ENCODE data around the gene CCDC8. TPM values are rescaled to one million over a fixed set of nuclear protein-coding genes. Genes with fewer than 3 reads are reported as not detected.

The CCDC8 gene
- total and polyA plus RNA-seq, 9 donors, result 20.1 to 82.6 (median 59.5) TPM

DNA sequence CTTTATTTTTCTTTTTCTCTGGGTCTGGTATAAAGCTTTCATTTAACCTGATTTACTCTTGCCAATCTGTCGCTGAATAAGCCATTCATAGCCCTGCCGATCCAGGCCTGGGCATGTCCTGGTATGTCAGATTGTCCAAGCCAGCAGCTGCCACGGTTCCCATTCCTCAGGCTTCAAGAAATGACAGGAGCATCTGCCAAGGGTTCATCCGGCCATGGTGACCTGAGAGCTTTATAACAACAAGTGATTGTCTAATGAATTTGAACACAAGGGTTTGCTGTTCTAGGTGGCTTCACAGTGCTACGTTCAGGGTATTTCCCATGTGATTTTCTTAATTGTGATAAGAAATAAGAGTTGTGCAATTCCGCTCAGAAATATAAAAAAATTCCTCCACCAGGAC is 38.0 kb upstream of the CCDC8 start:
- Histone ChIP-seq H3K27me3 (no peaks in the 10 kb centered on the region), H3K9me3 (no peaks in the 10 kb centered on the region), H3K4me1 (ENCODE audit: insufficient read depth) (no peaks in the 10 kb centered on the region), H3K36me3 (no peaks in the 10 kb centered on the region), H3K4me3 (no peak overlapping the region), H3K27ac (no peak overlapping the region)
- TF ChIP-seq EP300 (IDR thresholded peaks at IDR 0.05) (no peak), POLR2A (IDR thresholded peaks at IDR 0.05) (no peak)
- TF ChIP-seq, protein P1, sequence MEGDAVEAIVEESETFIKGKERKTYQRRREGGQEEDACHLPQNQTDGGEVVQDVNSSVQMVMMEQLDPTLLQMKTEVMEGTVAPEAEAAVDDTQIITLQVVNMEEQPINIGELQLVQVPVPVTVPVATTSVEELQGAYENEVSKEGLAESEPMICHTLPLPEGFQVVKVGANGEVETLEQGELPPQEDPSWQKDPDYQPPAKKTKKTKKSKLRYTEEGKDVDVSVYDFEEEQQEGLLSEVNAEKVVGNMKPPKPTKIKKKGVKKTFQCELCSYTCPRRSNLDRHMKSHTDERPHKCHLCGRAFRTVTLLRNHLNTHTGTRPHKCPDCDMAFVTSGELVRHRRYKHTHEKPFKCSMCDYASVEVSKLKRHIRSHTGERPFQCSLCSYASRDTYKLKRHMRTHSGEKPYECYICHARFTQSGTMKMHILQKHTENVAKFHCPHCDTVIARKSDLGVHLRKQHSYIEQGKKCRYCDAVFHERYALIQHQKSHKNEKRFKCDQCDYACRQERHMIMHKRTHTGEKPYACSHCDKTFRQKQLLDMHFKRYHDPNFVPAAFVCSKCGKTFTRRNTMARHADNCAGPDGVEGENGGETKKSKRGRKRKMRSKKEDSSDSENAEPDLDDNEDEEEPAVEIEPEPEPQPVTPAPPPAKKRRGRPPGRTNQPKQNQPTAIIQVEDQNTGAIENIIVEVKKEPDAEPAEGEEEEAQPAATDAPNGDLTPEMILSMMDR (IDR thresholded peaks at IDR 0.05), result no peak
- WGBS, 3 donors, result 49 to 56% (median 51%) methylated on average over 6 of the region's 6 CpGs
- no peak for DNase-seq
- intact Hi-C loops (cut with DNase I), result no loop called here

DNA sequence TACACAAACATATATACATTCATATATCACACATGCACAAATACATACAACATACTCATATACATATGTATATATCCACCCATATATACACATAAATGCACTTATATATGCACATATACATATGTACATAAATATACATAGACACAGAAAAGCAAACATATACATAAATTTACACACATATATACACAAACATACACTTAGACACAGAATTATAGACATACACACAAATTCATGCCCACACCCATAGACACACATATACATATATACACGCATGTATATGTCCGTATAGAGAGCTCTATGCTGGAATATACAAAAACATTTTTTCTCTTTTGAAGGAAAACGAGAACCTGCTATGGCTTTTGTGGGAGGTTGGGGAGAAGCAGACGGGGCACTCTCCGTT is 37.4 kb upstream of the CCDC8 start:
- intact Hi-C loops (cut with DNase I), result no loop called here
- no peaks in the 10 kb centered on the region for H3K9me3 ChIP-seq
- H3K36me3 ChIP-seq, result no peaks in the 10 kb centered on the region
- TF ChIP-seq EP300 (IDR thresholded peaks at IDR 0.05) (no peak), POLR2A (IDR thresholded peaks at IDR 0.05) (no peak)
- TF ChIP-seq, protein P1 (IDR thresholded peaks at IDR 0.05), result no peak
- 26 to 35% (median 32%) methylated on average over 5 of the region's 5 CpGs for WGBS, 3 donors
- H3K4me3 ChIP-seq, result no peak overlapping the region
- H3K4me1 ChIP-seq (ENCODE audit: insufficient read depth), result no peaks in the 10 kb centered on the region
- no peak overlapping the region for H3K27ac ChIP-seq
- no peak for DNase-seq
- H3K27me3 ChIP-seq, result no peaks in the 10 kb centered on the region

DNA sequence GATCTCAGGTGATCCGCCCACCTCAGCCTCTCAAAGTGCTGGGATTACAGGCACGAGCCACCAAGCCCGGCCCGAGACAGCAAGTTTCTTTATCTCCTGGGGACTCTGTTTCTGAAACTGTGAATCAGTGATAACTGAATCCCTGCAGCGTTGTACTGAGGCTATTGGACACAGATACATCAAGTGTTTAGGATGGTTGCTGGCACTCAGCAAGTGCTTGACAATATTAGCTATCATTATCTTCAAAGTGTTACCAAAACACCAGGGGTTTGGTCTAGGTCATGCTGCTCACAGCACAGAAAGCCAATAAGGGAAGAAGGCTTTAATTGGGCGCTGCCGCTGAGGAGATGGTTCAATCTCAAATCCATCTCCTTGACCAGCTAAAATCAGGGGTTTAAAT is 35.9 kb upstream of the CCDC8 start:
- no peak overlapping the region for H3K27ac ChIP-seq

DNA sequence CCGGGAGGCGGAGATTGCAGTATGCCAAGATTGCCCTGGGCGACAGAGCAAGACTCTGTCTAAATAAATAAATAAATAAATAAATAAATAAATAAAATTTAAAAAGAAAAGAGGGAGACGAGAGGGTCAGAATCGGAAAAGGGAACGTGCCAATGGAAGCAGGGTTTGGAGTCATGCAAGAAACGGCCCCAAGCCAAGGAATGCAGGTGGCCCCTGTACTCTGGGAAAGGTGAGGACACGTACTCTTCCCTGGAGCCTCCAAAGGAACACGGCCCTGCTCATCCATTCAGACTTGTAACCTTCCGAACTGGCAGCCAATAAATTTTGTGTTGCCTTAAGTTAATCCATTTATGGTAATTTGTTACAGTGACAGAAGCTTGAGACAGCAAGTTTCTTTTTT is 35.2 kb upstream of the CCDC8 start:
- intact Hi-C loops (cut with DNase I), result no loop called here
- no peaks in the 10 kb centered on the region for H3K36me3 ChIP-seq
- DNase-seq, result no peak
- no peaks in the 10 kb centered on the region for H3K27me3 ChIP-seq
- H3K4me1 ChIP-seq (ENCODE audit: insufficient read depth), result no peaks in the 10 kb centered on the region
- H3K27ac ChIP-seq, result no peak overlapping the region
- no peaks in the 10 kb centered on the region for H3K9me3 ChIP-seq
- TF ChIP-seq POLR2A (IDR thresholded peaks at IDR 0.05) (no peak), EP300 (IDR thresholded peaks at IDR 0.05) (no peak)
- TF ChIP-seq, protein P1 (IDR thresholded peaks at IDR 0.05), result no peak
- no peak overlapping the region for H3K4me3 ChIP-seq
- 92 to 96% (median 94%) methylated on average over 10 of the region's 10 CpGs for WGBS, 3 donors

More for the DNA sequence above, 35.9 kb upstream of the CCDC8 start:
- DNase-seq, result no peak
- intact Hi-C loops (cut with DNase I), result no loop called here
- H3K4me1 ChIP-seq (ENCODE audit: insufficient read depth), result no peaks in the 10 kb centered on the region
- TF ChIP-seq POLR2A (IDR thresholded peaks at IDR 0.05) (no peak), EP300 (IDR thresholded peaks at IDR 0.05) (no peak)
- TF ChIP-seq, protein P1 (IDR thresholded peaks at IDR 0.05), result no peak
- H3K27me3 ChIP-seq, result no peaks in the 10 kb centered on the region
- no peaks in the 10 kb centered on the region for H3K9me3 ChIP-seq
- 60 to 62% (median 61%) methylated on average over 7 of the region's 7 CpGs for WGBS, 3 donors
- H3K4me3 ChIP-seq, result no peak overlapping the region
- no peaks in the 10 kb centered on the region for H3K36me3 ChIP-seq
